Endothelial cell of umbilical vein (primary cell): ENCODE results near the gene EAPP.

Experiments used
- EZH2 ChIP-seq: IDR thresholded peaks from 2 replicates; pipeline ENCODE4 v1.6.1; 2012; ENCODE audit warnings: borderline replicate concordance, low read depth, mild to moderate bottlenecking, moderate library complexity, low read length, inconsistent platforms; ENCODE audit not compliant: severe bottlenecking
- GATA2 ChIP-seq: IDR thresholded peaks from 2 replicates; pipeline ENCODE4 v1.7.0; 2011; ENCODE audit warnings: low read depth, mild to moderate bottlenecking, moderate library complexity, mixed read lengths, low read length; ENCODE audit not compliant: insufficient read length, insufficient read depth
- TF ChIP-seq, protein P1 (sequence below), 2 donors: IDR thresholded peaks; 1 replicate in 1 of 2; 2 replicates in 1 of 2; pipeline ENCODE4 v1.5.1; 2011; ENCODE audit warnings: low read length in 2 of 2, mild to moderate bottlenecking in 2 of 2, moderate library complexity in 2 of 2, control low read depth in 1 of 2, inconsistent platforms in 1 of 2, low read depth in 1 of 2; ENCODE audit not compliant: insufficient read depth in 1 of 2; ENCODE audit errors: extremely low read depth in 1 of 2

- TF ChIP-seq, protein P1, sequence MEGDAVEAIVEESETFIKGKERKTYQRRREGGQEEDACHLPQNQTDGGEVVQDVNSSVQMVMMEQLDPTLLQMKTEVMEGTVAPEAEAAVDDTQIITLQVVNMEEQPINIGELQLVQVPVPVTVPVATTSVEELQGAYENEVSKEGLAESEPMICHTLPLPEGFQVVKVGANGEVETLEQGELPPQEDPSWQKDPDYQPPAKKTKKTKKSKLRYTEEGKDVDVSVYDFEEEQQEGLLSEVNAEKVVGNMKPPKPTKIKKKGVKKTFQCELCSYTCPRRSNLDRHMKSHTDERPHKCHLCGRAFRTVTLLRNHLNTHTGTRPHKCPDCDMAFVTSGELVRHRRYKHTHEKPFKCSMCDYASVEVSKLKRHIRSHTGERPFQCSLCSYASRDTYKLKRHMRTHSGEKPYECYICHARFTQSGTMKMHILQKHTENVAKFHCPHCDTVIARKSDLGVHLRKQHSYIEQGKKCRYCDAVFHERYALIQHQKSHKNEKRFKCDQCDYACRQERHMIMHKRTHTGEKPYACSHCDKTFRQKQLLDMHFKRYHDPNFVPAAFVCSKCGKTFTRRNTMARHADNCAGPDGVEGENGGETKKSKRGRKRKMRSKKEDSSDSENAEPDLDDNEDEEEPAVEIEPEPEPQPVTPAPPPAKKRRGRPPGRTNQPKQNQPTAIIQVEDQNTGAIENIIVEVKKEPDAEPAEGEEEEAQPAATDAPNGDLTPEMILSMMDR (IDR thresholded peaks at IDR 0.05; ENCODE audit: extremely low read depth in 1 of 2, insufficient read depth in 1 of 2, low read depth in 1 of 2, low read length in 2 of 2) = no peak
- TF ChIP-seq GATA2 (no peak), EZH2 (no peak)
These were observed 1.9 kb downstream of the EAPP start for GRCh38 chr14:34537677-34538009.
